ENCODE measurements around the gene PAX7.

The PAX7 gene

DNA sequence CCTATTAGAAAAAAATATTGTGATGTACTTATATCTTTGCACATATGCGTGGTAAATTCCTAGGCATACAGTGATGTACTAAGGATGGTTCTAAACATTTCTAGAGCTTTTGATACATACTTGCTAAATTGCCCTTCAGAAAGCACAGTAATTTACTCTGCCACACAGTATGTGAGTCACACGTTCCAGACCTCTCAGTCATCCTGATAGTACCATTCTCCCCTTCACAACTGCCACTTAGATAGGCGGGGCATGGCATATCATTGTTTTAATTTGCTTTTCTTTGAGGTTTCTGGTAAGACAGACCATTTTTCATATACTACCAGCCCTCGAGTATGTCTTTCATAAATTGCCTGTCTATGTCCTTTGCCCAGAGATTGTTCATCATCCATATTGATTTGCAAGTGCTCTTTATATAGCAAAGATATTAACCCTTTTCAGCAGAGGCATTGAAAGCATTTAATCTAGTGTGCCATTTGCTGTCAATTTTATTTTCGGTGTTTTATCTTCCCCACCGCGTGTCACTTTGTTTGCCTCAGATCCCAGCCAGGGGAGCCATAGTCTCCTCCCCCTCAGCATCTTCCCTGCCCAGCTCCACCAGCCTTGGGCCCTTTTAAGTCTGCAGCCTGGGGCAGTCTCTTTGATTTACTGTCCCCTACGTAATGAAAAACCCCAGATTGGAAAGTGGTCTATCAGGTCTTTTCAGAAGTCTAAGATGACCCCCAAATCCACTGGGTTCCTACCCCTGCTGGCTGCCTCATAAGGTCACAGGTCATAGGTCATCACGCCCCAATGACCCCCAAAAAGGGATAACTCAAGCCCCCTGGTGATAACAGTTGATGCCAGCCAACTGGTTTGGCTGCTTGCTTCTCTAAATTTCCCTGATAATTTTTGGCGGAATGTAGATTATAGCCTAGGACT is 11.8 kb upstream of the PAX7 start:
- DNase-seq (ENCODE audit: low read depth in 2 of 2): no peak

DNA sequence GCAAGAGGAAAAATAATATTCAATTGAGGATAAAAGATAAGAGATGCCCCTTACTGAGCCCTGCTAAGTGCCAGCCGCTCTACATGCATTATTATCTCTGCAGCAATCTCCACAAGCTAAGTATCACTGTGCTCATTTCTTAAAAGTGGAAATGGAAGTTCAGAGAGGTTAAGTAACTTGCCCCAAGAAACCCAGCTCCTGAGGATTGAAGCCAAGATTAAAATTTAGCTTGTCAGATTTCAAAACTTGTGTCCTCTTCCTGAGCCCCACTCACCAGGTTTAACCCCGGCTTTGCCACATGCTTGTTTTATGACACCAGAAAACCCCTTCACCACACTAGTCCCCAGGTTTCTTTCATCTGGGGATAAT is 11.2 kb upstream of the PAX7 start:
- DNase-seq (ENCODE audit: low read depth in 2 of 2): no peak

- no peak for DNase-seq (ENCODE audit: low read depth in 2 of 2)
Observed at GRCh38 chr1:18628511-18628910, 2.1 kb upstream of the PAX7 start.

GRCh38 chr1:18629659-18630510 is 761 bp upstream of the PAX7 start:
- no peak for DNase-seq (ENCODE audit: low read depth in 2 of 2)

GRCh38 chr1:18631496-18632217 is 1.0 kb downstream of the PAX7 start:
- DNase-seq (ENCODE audit: low read depth in 2 of 2): no peak

GRCh38 chr1:18632218-18632588 is 1.6 kb downstream of the PAX7 start:
- DNase-seq (ENCODE audit: low read depth in 2 of 2): no peak

- no peak for DNase-seq (ENCODE audit: low read depth in 2 of 2)
Observed at GRCh38 chr1:18632783-18633421, 2.3 kb downstream of the PAX7 start.

GRCh38 chr1:18633422-18634155 is 2.9 kb downstream of the PAX7 start:
- DNase-seq (ENCODE audit: low read depth in 2 of 2): no peak

DNA sequence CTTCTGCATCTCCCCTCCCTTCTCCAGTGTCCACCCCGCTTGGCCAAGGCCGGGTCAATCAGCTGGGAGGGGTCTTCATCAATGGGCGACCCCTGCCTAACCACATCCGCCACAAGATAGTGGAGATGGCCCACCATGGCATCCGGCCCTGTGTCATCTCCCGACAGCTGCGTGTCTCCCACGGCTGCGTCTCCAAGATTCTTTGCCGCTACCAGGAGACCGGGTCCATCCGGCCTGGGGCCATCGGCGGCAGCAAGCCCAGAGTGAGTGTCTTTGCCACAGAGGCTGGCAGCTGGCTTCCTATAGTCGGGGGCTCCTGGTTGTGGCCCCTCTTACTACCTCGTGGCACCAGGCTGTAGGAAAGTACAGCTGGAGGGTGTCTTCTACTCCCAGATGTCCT is 3.6 kb downstream of the PAX7 start:
- DNase-seq (ENCODE audit: low read depth in 2 of 2): no peak

- DNase-seq (ENCODE audit: low read depth in 2 of 2): no peak
Observed at GRCh38 chr1:18635070-18635577, 4.5 kb downstream of the PAX7 start.

DNA sequence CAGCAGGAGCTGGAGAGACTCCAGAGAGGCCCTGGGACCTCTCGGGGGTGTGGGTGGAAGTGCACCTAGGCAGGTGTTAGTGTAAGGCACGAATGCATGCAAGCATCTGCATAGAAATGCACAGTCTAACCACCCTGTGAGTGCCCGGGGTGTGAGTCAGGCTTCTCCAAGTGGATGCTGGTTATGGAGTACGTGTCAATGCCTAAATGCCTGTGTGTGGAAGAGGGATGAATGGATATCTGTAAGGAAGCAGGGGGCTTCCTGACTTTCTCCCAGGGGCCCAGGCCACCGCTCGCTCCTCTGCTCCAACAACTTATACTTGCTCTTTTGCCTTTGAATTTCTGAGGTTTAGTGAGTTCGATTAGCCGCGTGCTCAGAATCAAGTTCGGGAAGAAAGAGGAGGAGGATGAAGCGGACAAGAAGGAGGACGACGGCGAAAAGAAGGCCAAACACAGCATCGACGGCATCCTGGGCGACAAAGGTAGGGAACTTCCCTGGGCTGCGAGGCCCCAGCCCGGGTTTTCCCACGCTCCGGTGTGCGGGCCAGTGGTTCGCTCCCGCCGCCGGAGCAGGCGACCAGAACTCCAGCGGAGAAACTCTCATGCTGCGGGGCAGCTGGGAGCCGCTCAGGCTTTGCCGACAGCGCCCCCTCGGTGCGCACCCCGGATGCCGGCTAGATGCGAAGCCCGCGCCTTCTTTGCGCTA is 5.4 kb downstream of the PAX7 start:
- no peak for DNase-seq (ENCODE audit: low read depth in 2 of 2)

- no peak for DNase-seq (ENCODE audit: low read depth in 2 of 2)
Observed at GRCh38 chr1:18636596-18637508, 6.2 kb downstream of the PAX7 start.

- no peak for DNase-seq (ENCODE audit: low read depth in 2 of 2)
Observed at GRCh38 chr1:18637511-18637960, 6.9 kb downstream of the PAX7 start.

DNA sequence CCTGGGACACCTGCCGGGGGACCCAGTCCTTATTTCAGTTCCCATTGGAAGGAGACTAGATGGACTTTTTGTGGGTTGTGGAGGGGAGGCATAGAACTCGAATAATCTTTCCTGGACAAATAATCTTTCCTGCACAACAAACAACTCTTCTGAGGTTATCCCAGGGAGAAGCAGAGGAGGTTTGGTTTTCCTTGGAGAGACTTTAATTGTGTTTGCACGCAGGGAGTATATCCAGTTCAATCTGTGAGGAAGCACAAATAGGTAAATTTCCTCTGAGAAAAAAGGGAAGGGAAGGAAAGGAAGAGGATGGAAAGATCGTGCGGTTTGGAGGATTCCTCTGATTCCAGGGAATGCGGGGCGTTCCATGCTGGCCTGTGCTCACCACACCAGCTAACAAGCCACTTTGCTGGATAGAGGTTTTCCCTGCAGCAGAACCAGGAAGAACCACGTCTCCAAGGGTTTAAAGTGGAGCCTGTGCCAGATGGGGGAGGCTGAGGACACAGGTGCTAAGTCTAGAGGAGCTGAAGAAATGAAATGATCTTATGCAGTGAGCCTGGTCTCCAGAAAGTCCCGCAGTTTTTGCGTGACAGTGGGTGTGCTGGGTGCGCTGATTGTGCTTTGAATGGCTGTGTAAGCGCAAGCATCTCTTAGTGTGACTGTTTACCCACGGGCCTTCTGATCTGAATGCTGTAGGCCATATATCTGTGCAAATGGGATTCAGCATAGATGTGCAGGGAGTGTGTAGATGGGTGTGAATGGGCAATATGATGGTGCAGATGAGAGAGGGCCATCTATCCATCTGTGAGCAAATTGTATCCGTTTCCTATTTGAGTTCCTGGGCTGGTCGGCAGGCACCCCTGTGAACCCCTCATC is 7.6 kb downstream of the PAX7 start:
- DNase-seq (ENCODE audit: low read depth in 2 of 2): no peak

GRCh38 chr1:18638835-18639364 is 8.3 kb downstream of the PAX7 start:
- no peak for DNase-seq (ENCODE audit: low read depth in 2 of 2)

DNA sequence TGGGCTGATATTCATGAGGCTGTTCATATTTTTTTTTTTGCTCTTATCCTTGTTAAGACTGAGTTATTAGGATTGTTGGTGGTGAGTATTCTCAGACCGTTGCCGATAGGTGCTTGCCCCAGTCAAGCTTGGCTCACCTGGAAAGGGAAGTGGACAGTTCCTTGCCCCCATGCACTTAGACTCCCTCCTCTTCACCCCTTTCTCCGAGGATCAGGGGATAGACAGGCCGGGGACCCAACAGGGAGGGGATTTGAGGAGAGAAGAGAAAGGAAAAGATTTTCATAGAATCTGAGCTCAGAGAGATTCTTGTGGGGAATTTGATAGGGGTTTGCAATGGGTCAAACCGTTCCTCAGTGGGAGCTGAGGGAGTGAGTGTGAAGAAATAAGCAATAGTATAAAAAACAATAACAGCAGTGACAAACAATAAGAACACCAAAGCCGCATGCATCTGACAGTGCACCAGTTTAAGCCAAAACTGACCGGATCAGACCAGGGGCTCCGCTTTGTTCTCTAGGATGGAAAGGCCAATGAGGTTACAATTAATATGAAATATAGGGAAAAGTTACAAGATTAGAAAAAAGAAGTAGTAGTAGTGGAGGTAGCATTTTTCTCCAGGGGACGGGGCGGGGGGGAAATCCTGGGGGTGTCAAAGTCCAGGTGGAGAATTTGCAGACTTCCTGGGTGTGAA is 8.9 kb downstream of the PAX7 start:
- DNase-seq (ENCODE audit: low read depth in 2 of 2): no peak

Measured in fibroblast of skin of left quadriceps (primary cell).